Keratinocyte (primary cell): ENCODE data around the gene DNASE1L2. TPM values are rescaled to one million over a fixed set of nuclear protein-coding genes. Genes with fewer than 3 reads are reported as not detected.

Experiments
- DNase-seq: peaks from one replicate; pipeline ENCODE4 v3.0.0-alpha.2; 2011; ENCODE audit warnings: low read depth, missing footprints, low spot score
- FAIRE-seq: peaks from 2 replicates; lab custom pipeline; 2011; peaks lifted over from hg19 to GRCh38; lab: Jason Lieb, UNC
- H2AFZ ChIP-seq: 2 replicates; pipeline ENCODE4 v1.6.0; 2012; ENCODE audit warnings: low read length, control low read depth, inconsistent platforms; ENCODE audit not compliant: control insufficient read depth
- H3K27ac ChIP-seq: 2 replicates; pipeline ENCODE4 v1.5.1; 2011; ENCODE audit warnings: low read length; ENCODE audit not compliant: control insufficient read depth, insufficient read depth
- H3K27me3 ChIP-seq: 3 replicates; pipeline ENCODE4 v1.6.0; 2011; ENCODE audit warnings: low read length; ENCODE audit not compliant: control insufficient read depth, insufficient read depth; ENCODE audit errors: extremely low read depth
- H3K36me3 ChIP-seq, 2 experiments: 2 replicates in 1 of 2; 3 replicates in 1 of 2; pipeline ENCODE4 v1.5.1; 2011; ENCODE audit warnings: low read length in 2 of 2, mild to moderate bottlenecking in 1 of 2; ENCODE audit not compliant: control insufficient read depth in 2 of 2, insufficient read depth in 2 of 2; ENCODE audit errors: extremely low read depth in 1 of 2
- H3K4me1 ChIP-seq: 3 replicates; pipeline ENCODE4 v1.5.1; 2011; ENCODE audit warnings: low read length; ENCODE audit not compliant: control insufficient read depth, insufficient read depth; ENCODE audit errors: extremely low read depth
- H3K4me2 ChIP-seq: 3 replicates; pipeline ENCODE4 v1.6.0; 2011; ENCODE audit warnings: low read depth, low read length; ENCODE audit not compliant: control insufficient read depth, insufficient read depth; ENCODE audit errors: extremely low read depth
- H3K4me3 ChIP-seq, 3 experiments: fragments of 200-600 bp in 1 of 3; sonication (generic) in 1 of 3; 2 replicates in 2 of 3; 3 replicates in 1 of 3; pipeline ENCODE4 v1.5.1; 2011 to 2016; ENCODE audit warnings: low read length in 3 of 3, mild to moderate bottlenecking in 3 of 3, control low read depth in 2 of 3, inconsistent platforms in 1 of 3, low read depth in 1 of 3, mixed read lengths in 1 of 3, mixed run types in 1 of 3, moderate library complexity in 1 of 3; ENCODE audit not compliant: control insufficient read depth in 2 of 3, insufficient read depth in 2 of 3; ENCODE audit errors: extremely low read depth in 1 of 3
- H3K79me2 ChIP-seq: 2 replicates; pipeline ENCODE4 v1.6.0; 2012; ENCODE audit warnings: low read length; ENCODE audit not compliant: control insufficient read depth, insufficient read depth
- H3K9ac ChIP-seq: 3 replicates; pipeline ENCODE4 v1.6.0; 2011; ENCODE audit warnings: low read length; ENCODE audit not compliant: control insufficient read depth, insufficient read depth; ENCODE audit errors: extremely low read depth
- H3K9me1 ChIP-seq: 3 replicates; pipeline ENCODE4 v1.6.0; 2011; ENCODE audit warnings: low read length; ENCODE audit not compliant: control insufficient read depth, insufficient read depth; ENCODE audit errors: extremely low read depth
- H3K9me3 ChIP-seq: 2 replicates; pipeline ENCODE4 v1.5.1; 2012; ENCODE audit warnings: low read depth, low read length; ENCODE audit not compliant: control insufficient read depth
- H4K20me1 ChIP-seq: 3 replicates; pipeline ENCODE4 v1.6.0; 2011; ENCODE audit warnings: low read length; ENCODE audit not compliant: control insufficient read depth, insufficient read depth; ENCODE audit errors: extremely low read depth
- EZH2 ChIP-seq: IDR thresholded peaks from one replicate; pipeline ENCODE4 v1.6.1; 2012; ENCODE audit warnings: inconsistent platforms, mild to moderate bottlenecking, low read length, moderate library complexity
- dilution Hi-C: fragments of 300-500 bp; cut with MboI; formaldehyde crosslinking; loops from one replicate; pipeline ENCODE4 v1.7.0; 2020; ENCODE audit warnings: low sequenced_read_pairs; ENCODE audit not compliant: extremely low pct_ligation_motif_present
- polyA plus RNA-seq, 5 experiments: library from polyadenylated mRNA; depleted of rRNA in 3 of 5; stranded (reverse) in 3 of 5; stranded (forward) in 1 of 5; unstranded in 1 of 5; fragments of >200 nt; gene quantifications; 1 replicate in 1 of 5; 2 replicates in 3 of 5; 3 replicates in 1 of 5; pipeline versions ENCODE4 v1.2.1 to v1.2.3, GENCODE V29; 2011 to 2012; ENCODE audit warnings: missing spikeins in 2 of 5, low read depth in 1 of 5, low replicate concordance in 1 of 5
- TF ChIP-seq, protein P1 (sequence below), 3 experiments: IDR thresholded peaks in 1 of 3; conservative IDR thresholded peaks in 1 of 3; optimal IDR thresholded peaks in 1 of 3; 2 replicates in 2 of 3; 3 replicates in 1 of 3; pipeline versions ENCODE3 to v1.5.1; 2011; ENCODE audit warnings: low read length in 3 of 3, mild to moderate bottlenecking in 3 of 3, moderate library complexity in 2 of 3, control low read depth in 1 of 3, inconsistent platforms in 1 of 3; ENCODE audit not compliant: insufficient read depth in 2 of 3; ENCODE audit errors: extremely low read depth in 1 of 3

DNASE1L2 gene
- polyA plus RNA-seq, 1 donor (not counting 4 experiments of a cell fraction or from before 2014, with no cell fraction given) = 0.31 TPM

DNA sequence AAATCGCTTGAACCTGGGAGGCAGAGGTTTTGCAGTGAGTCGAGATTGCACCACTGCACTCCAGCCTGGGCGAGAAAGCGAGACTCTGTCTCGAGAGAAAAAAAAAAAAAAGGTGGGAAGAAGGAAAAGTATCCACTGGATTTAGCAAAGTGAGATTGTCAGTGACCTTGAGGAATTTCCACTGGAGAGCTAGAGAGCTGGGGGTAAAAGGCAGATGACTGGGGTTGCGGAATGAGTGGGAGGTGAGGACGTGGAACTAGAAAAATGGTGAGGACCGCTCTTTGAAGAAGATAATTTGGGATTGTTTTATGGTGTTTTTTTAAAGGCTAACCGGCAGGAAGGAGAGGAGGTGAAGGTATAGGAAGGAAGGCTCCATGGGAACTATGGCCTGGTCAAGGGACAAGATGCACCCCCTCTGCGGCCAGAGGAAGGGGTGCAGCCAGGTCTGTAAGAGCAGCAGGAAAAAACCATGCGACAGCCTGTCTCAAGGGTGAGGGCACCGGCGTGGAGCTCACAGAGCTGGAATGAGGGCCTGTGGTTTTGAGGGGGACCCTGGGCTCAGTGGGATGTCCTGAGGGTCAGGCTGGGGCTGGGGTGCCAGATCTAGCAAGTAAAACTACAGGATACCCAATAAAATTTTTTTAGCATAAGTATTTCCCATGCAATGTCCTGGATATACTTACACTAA is 31.7 kb upstream of the DNASE1L2 start:
- Histone ChIP-seq H3K9ac (peak overlapping the region; percentile 93), H3K4me2 (peak overlapping the region; percentile 89), H3K27me3 (no peaks in the 10 kb centered on the region), H3K9me3 (no peaks in the 10 kb centered on the region), H4K20me1 (no peaks in the 10 kb centered on the region), H3K4me3 (peak overlapping the region; percentile 73 to 95 (median 77)), H2AFZ (peak overlapping the region; percentile 92), H3K9me1 (no peaks in the 10 kb centered on the region), H3K36me3 (peaks cover 12% of the 10 kb centered on the region in 2 experiments), H3K79me2 (peaks cover 7% of the 10 kb centered on the region), H3K27ac (peak overlapping the region; percentile 84), H3K4me1 (peaks cover 9% of the 10 kb centered on the region)
- no peak for FAIRE-seq
- dilution Hi-C loops = no loop called here
- TF ChIP-seq, protein P1, sequence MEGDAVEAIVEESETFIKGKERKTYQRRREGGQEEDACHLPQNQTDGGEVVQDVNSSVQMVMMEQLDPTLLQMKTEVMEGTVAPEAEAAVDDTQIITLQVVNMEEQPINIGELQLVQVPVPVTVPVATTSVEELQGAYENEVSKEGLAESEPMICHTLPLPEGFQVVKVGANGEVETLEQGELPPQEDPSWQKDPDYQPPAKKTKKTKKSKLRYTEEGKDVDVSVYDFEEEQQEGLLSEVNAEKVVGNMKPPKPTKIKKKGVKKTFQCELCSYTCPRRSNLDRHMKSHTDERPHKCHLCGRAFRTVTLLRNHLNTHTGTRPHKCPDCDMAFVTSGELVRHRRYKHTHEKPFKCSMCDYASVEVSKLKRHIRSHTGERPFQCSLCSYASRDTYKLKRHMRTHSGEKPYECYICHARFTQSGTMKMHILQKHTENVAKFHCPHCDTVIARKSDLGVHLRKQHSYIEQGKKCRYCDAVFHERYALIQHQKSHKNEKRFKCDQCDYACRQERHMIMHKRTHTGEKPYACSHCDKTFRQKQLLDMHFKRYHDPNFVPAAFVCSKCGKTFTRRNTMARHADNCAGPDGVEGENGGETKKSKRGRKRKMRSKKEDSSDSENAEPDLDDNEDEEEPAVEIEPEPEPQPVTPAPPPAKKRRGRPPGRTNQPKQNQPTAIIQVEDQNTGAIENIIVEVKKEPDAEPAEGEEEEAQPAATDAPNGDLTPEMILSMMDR (optimal IDR thresholded peaks at IDR 0.05 in 1 of 3, IDR thresholded peaks at IDR 0.05 in 1 of 3, conservative IDR thresholded peaks at IDR 0.05 in 1 of 3; ENCODE audit: extremely low read depth in 1 of 3, insufficient read depth in 2 of 3, low read length in 3 of 3) = no peak
- no peak for TF ChIP-seq EZH2
- no peak for DNase-seq

DNA sequence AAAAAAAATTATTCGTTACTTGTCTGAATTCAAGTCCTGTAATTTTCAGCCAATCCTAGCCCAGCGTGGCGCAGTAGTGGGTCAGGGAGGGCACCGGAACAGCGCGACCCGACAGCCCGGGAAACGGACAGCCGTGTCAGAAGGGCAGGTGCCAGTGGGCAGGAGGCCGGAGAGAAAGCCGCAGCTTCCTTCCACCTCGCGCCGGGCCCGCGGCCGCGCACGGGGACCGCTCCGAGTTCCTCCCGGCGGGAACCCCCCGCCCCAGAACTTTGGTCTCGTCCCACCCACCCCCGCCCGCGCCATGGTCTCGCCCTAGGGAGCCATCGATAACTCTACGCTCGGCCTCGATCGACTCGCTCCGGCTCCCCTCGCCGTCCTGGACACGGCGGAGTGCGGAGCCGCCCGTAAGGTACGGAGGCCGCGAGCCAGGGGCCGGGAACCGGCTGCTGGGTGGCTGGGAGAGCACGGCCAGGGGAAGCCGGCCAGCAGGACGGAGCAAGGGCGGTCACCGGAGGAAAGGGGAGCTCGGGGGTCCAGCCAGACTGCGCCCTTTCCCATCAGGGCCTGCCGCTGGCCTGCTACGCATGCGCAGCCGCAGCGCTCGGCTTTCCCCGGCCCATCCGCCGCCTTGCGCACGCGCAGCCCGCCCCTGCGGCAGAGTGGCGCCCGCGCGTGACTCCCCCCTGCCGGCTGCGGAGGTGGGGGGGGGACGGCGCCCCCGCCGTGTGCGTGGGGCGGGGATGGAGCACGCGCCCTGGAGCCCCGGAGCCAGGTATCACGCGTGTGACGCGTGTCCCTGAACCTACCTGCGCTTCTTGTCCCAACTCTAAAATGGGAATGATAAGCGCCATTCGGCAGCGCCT is 30.9 kb upstream of the DNASE1L2 start, which contains the start of gene MLST8:
Gene MLST8, plus strand, starts transcription at position 351 of the 863 bp plus-strand sequence. CDS start 632 bp downstream, outside the sequence.
- Histone ChIP-seq H3K9ac (peak within 1 kb of the TSS; percentile 93), H3K4me2 (peak within 1 kb of the TSS; percentile 89), H3K36me3 (peaks cover 12% of the 10 kb centered on the region in 2 experiments), H3K4me3 (peak within 1 kb of the TSS; percentile 73 to 95 (median 77)), H3K9me3 (no peaks in the 10 kb centered on the region), H3K4me1 (peaks cover 9% of the 10 kb centered on the region), H3K9me1 (no peaks in the 10 kb centered on the region), H3K79me2 (peaks cover 7% of the 10 kb centered on the region), H3K27ac (peak within 1 kb of the TSS; percentile 84), H4K20me1 (no peaks in the 10 kb centered on the region), H2AFZ (peak within 1 kb of the TSS; percentile 97), H3K27me3 (no peaks in the 10 kb centered on the region)
- dilution Hi-C loops = no loop called here
- FAIRE-seq (no peak), DNase-seq (no peak)
- TF ChIP-seq, protein P1 (optimal IDR thresholded peaks at IDR 0.05 in 1 of 3, IDR thresholded peaks at IDR 0.05 in 1 of 3, conservative IDR thresholded peaks at IDR 0.05 in 1 of 3; ENCODE audit: extremely low read depth in 1 of 3, insufficient read depth in 2 of 3, low read length in 3 of 3) = peak in 2 of 3 experiments; percentile 4 to 32
- no peak for TF ChIP-seq EZH2
